Peyer's patch (tissue), 4 donors: ENCODE data around the gene DDOST. TPM values are rescaled to one million over a fixed set of nuclear protein-coding genes. Genes with fewer than 3 reads are reported as not detected.
A peak's percentile ranks its signal among the peaks of the same experiment; 100 is the strongest.

Experiments used
- DNase-seq, 3 donors: peaks; one replicate each; pipeline ENCODE4 v3.0.0-alpha.2; 2017 to 2019
- H3K27ac ChIP-seq, 4 donors: fragments of 200-600 bp; sonication (generic); one replicate each; pipeline ENCODE4 v1.5.1; 2016 to 2019
- H3K27me3 ChIP-seq, 2 donors: fragments of 200-600 bp; sonication (generic); one replicate each; pipeline ENCODE4 v1.5.1; 2019
- H3K36me3 ChIP-seq, 3 donors: fragments of 200-600 bp; sonication (generic); one replicate each; pipeline ENCODE4 v1.5.1; 2016 to 2019
- H3K4me1 ChIP-seq, 4 donors: fragments of 200-600 bp; sonication (generic); one replicate each; pipeline ENCODE4 v1.5.1; 2016 to 2019
- H3K4me3 ChIP-seq, 4 donors: fragments of 200-600 bp; sonication (generic); 1 replicate in 3 of 4; 2 replicates in 1 of 4; pipeline ENCODE4 v1.5.1; 2016 to 2019; ENCODE audit warnings: mild to moderate bottlenecking in 1 of 4
- H3K9me3 ChIP-seq, 4 donors: fragments of 200-600 bp; sonication (generic); one replicate each; pipeline ENCODE4 v1.5.1; 2016 to 2019; ENCODE audit warnings: mild to moderate bottlenecking in 1 of 4
- POLR2A ChIP-seq, 2 donors: fragments of 450-650 bp; IDR thresholded peaks; one replicate each; pipeline ENCODE4 v1.5.1; 2017; ENCODE audit warnings: antibody characterized with exemption in 2 of 2, mild to moderate bottlenecking in 2 of 2, moderate library complexity in 2 of 2
- total RNA-seq, 4 donors: library from RNA; depleted of rRNA; stranded (reverse); fragments of >200 nt; gene quantifications; one replicate each; pipeline ENCODE4 v1.1.0, GENCODE V29; 2016
- TF ChIP-seq, protein P1 (sequence below), 6 experiments: fragments of 450-650 bp in 4 of 6; fragments of 200-600 bp in 2 of 6; sonication (generic) in 1 of 6; IDR thresholded peaks; one replicate each; pipeline ENCODE4 v1.5.1; 2017 to 2019; ENCODE audit warnings: antibody characterized with exemption in 6 of 6, mild to moderate bottlenecking in 3 of 6, moderate library complexity in 1 of 6

Gene DDOST
- total RNA-seq, 4 donors from 2014 or later: 44.6 to 145 (median 126) TPM

DNA sequence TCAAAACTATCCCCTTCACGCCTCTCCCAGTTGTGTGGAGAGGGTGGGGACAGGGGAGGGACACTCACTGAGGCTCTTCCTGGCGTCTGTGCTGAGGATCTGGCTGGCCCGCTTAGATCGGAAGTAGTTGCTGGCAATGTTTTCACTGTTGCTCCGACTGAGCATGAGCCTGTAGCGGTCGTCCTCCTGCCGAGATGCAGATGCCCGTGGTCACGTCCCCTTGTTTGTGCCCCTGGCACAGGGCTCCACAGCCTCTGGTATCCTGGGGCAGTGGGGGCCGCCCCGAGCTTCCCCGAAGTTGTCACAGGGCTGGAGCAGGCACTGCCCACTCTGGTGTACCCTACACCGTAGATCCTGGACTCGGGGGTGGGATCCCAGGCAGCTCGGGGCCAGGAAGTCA, 5.0 kb upstream of the DDOST start:
- TF ChIP-seq, protein P1, sequence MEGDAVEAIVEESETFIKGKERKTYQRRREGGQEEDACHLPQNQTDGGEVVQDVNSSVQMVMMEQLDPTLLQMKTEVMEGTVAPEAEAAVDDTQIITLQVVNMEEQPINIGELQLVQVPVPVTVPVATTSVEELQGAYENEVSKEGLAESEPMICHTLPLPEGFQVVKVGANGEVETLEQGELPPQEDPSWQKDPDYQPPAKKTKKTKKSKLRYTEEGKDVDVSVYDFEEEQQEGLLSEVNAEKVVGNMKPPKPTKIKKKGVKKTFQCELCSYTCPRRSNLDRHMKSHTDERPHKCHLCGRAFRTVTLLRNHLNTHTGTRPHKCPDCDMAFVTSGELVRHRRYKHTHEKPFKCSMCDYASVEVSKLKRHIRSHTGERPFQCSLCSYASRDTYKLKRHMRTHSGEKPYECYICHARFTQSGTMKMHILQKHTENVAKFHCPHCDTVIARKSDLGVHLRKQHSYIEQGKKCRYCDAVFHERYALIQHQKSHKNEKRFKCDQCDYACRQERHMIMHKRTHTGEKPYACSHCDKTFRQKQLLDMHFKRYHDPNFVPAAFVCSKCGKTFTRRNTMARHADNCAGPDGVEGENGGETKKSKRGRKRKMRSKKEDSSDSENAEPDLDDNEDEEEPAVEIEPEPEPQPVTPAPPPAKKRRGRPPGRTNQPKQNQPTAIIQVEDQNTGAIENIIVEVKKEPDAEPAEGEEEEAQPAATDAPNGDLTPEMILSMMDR (IDR thresholded peaks at IDR 0.05): no peak
- TF ChIP-seq POLR2A (IDR thresholded peaks at IDR 0.05): no peak
- Histone ChIP-seq H3K4me1 (peaks cover 0 to 5% (median 0%) of the 10 kb centered on the region in 4 donors), H3K9me3 (no peaks in the 10 kb centered on the region), H3K36me3 (no peaks in the 10 kb centered on the region), H3K27ac (peak overlapping the region in 2 of 4 donors; percentile 12 to 19), H3K4me3 (no peak overlapping the region), H3K27me3 (no peaks in the 10 kb centered on the region)
- DNase-seq: no peak

DNA sequence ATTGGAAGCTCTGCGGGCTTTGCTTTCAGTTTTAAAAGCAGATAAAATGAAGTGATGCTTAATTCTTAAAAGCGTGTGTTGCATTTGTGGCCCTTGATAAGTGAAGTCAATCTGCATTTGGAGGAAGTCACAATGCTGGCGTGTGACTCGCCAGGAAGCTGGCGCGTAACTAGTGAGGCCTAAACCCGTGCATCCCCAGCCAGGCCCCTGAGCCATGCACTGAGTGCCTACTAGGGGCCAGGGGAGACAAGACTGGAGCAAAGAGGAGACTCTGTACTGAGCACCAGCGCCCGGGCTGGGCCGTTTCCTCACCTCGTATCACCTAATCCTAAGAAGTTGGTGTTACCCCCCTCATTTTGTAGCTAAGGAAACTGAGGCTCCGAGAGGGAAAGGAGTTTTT, 4.6 kb upstream of the DDOST start:
- H3K36me3 ChIP-seq: no peaks in the 10 kb centered on the region
- no peak overlapping the region for H3K4me3 ChIP-seq
- TF ChIP-seq, protein P1 (IDR thresholded peaks at IDR 0.05): no peak
- no peak for TF ChIP-seq POLR2A (IDR thresholded peaks at IDR 0.05)
- no peak for DNase-seq
- H3K9me3 ChIP-seq: no peaks in the 10 kb centered on the region
- H3K27ac ChIP-seq: peak overlapping the region in 2 of 4 donors; percentile 12 to 19
- no peaks in the 10 kb centered on the region for H3K27me3 ChIP-seq
- peaks cover 0 to 5% (median 0%) of the 10 kb centered on the region in 4 donors for H3K4me1 ChIP-seq

DNA sequence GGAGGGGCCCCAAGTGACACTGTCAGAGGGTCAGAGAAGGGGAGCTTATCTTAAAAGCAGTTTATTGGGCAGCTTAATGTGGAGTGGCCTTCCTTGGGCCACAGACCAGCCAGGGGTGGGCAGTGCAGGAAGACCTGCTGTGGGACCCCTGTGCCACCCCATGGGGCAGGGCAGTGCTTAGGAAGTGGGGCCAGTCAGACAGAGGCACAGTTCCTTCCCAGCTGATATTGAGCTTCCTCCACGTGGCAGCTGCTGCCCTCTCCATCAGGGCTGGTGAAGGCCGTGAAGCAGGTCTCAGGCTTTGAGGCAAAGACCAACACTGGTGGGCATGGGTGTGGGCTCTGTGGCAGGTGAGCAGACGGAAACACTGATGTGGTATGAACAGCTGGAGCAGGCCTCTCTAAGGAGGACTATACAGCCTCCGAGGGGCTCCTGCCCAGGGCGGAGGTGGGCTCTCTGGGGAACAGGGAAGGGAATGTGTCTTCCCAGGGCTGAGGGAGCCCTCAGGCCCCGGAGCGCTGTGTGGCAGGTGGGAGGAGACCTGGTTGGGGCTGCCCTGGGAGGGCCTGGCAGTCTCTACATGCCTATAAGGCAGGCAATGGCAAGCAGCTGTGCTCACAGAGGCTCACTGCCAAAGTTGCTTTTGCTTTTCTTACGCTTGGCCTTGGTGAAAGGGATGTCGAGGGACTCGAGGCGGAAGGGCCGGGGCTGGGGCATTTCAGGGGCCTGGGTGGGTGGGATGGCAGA, 3.0 kb upstream of the DDOST start:
- Histone ChIP-seq H3K27ac (no peak overlapping the region), H3K4me3 (no peak overlapping the region), H3K36me3 (no peaks in the 10 kb centered on the region), H3K4me1 (peaks cover 0 to 17% (median 0%) of the 10 kb centered on the region in 4 donors), H3K9me3 (no peaks in the 10 kb centered on the region), H3K27me3 (no peaks in the 10 kb centered on the region)
- no peak for DNase-seq
- no peak for TF ChIP-seq POLR2A (IDR thresholded peaks at IDR 0.05)
- TF ChIP-seq, protein P1 (IDR thresholded peaks at IDR 0.05): no peak

DNA sequence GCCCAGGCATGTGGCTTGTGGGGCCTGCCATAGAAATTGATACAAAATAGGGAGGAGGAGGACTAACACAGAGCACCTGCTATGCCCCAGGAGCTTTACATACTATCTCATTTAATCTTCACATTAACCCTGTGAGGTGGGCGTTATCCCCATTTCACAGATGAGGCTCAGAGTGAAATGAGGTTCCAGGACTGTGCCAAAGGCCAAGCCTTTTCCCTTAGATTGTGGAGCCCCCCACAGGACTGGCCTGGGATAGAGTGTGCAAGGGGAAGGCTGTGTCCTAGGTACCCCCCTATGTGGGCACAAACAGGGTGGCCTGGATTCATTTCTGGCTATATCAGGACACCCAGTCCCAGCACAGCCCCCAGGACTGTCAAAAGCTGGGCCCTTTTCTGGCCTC, 2.2 kb upstream of the DDOST start:
- Histone ChIP-seq H3K27me3 (no peaks in the 10 kb centered on the region), H3K4me3 (no peak overlapping the region), H3K4me1 (peaks cover 0 to 17% (median 0%) of the 10 kb centered on the region in 4 donors), H3K36me3 (peaks cover 0 to 2% (median 0%) of the 10 kb centered on the region in 3 donors), H3K9me3 (no peaks in the 10 kb centered on the region), H3K27ac (no peak overlapping the region)
- TF ChIP-seq, protein P1 (IDR thresholded peaks at IDR 0.05): no peak
- no peak for TF ChIP-seq POLR2A (IDR thresholded peaks at IDR 0.05)
- no peak for DNase-seq

DNA sequence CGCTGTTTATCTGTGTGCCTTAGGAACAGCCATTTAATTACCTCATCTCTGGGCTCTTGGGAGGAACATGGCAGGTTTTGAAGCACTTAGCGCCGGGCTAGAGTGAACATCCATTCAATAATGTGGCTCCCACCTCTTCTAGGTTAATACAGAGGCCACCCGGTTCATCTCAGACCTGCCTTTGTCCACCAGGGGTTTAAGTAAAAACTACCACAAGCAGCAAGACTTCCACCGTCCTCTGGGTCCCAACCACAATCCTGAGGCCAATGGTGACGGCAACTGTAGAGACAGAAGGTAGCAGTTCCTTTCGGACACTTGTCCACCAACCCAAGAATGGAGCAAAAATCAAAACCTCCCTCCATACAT, 924 bp upstream of the DDOST start:
- Histone ChIP-seq H3K36me3 (peaks cover 0 to 15% (median 0%) of the 10 kb centered on the region in 3 donors), H3K27ac (peak overlapping the region; percentile 62 to 86 (median 64)), H3K27me3 (no peaks in the 10 kb centered on the region), H3K4me1 (peaks cover 0 to 17% (median 0%) of the 10 kb centered on the region in 4 donors), H3K4me3 (peak overlapping the region; percentile 59 to 98 (median 89)), H3K9me3 (no peaks in the 10 kb centered on the region)
- no peak for TF ChIP-seq POLR2A (IDR thresholded peaks at IDR 0.05)
- TF ChIP-seq, protein P1 (IDR thresholded peaks at IDR 0.05): no peak
- DNase-seq: no peak
